Activated T-helper 1 cell treated with Interleukin-2 at 50 U/mL for 16 hours (primary cell): ENCODE measurements around the gene PRDM5.

Experiments
- DNase-seq: peaks from one replicate; pipeline ENCODE4 v3.0.0-alpha.2; 2020; ENCODE audit warnings: low read depth

The PRDM5 gene

GRCh38 chr4:120855307-120856001 is 67.1 kb downstream of the PRDM5 start:
- no peak for DNase-seq

DNA sequence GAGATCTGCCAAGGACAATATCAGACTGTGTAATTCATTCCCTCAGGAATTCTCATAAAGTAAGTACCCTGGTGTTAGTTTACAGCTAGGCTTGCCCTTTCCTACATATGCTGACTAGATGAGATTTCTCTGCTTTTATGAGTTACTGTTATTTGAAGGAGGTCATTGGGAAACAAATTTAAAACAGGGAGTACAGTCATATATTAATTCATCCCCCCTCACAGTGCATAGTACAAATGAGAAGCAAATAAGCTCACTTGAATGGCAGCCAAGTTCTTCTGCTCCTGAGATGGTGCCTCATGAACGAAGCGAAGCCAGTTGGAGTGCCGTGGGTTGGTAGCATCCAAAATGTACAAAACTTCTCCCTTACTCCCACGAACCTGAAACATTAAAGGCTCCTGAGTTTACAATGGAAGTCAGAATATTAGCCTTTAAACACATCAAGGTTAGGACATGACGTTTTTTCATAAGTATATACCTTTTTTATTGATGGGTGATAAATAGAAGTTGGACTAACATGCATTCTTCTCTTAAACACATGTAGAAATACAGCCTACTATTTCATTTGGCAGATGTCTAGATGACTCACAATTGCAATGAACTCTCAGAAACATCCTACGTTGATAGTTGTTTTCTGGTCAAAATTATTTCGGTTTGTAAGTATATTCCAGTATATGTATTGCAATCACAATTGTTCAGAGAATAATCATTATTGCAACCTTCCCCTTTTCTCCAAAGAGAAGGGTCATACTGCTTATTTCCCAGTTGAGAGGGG is 69.2 kb downstream of the PRDM5 start:
- no peak for DNase-seq

GRCh38 chr4:120850018-120850599 is 72.4 kb downstream of the PRDM5 start:
- no peak for DNase-seq

- no peak for DNase-seq
Observed at GRCh38 chr4:120847019-120847582, 75.4 kb downstream of the PRDM5 start.

GRCh38 chr4:120844528-120844921 is 78.0 kb downstream of the PRDM5 start:
- DNase-seq = no peak

DNA sequence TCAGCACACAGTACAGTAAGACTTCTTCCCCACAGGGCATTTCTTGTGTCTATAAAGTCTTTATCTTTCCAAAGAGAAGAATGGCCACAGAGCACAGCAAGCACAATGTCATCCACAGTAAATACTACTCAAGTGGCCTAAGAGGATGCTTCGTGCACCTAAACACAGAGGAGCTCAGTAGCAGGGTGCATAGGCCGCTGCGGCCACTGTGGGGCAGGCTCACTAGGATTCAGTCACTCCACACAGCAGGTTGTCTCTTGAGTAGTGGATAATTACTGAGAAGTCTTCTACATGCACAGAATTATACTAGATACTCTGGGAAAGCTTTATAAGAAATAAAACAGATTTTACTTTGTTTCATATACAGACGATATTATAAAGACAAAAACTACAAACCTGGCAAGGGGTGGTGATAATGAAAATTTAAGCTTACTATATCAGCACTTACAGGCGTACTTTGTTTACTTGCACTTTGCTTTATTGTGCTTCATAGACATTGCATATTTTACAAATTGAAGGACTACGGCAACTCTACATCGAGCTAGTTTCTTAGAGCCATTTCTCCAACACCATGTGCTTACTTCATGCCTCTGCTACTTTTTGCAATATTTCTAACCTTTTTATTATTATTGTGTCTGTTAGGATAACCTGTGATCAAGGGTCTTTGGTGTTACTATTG is 78.5 kb downstream of the PRDM5 start:
- DNase-seq = no peak

DNA sequence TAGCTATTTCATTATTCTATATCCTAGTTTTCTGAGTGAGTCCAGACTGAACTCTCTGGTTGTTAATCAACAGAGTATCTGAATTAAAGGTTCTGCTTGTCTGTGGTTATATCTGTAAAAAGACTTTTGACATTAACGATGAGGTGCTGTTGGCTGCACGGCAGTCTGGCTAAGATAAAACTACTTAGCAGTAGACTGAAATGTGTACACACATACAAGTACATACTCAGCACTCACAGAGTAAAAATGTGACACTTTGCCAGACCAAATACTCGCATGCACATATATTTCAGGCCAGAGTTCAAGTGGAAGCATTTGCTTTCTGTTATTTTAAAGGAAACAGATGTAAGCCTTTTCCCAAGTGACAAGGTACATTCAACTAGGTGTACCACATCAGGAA is 80.5 kb downstream of the PRDM5 start:
- DNase-seq = no peak

DNA sequence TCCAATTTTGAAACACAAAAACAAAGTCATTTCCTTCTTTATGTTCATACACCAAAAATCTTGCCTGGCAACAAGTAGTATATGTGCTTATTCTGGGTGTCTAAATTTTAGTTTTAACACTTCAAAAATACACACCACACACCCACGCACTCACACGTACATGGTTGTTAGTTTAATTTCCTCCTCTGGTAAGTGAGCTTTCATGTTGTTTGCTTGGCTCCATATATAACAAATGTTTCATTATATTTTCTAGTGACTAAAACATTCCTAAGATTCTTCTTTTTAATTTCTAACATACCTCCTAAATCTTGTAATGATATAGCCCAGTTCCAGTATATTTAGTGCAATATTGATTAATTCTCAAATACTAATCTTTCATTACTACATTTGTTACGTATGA is 80.9 kb downstream of the PRDM5 start:
- DNase-seq = no peak

GRCh38 chr4:120839974-120840751 is 82.4 kb downstream of the PRDM5 start:
- DNase-seq = no peak

DNA sequence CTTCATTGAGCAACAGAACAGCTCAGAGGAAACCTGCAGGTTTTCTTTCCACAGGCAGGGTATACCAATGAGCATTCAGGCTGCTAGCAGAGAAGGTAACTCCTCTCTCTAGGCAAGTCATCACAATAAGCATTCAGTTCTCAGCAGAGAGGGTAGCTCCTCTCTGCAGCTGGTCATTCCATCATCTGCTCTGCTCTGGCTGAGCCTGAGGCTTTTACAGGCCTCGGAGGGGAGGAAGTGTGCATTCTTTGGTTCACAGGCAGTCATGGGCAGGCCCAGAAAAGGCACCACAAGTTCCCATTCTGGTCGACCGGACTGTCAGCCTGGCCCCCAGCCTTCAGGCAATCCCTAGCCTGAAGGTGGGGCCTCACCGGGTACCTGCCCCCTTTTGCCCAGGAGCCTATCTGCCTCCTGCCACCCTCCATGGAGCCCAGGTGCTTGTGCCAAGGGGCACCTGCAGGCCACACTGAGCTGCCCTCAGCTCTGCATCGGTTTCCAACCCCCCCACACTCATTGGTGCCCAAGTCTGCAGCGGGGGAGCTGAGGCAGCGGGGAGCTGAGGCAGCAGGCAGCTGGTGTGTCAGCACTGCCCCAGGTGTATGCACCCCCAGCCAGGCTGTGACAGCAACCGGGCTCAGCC is 83.1 kb downstream of the PRDM5 start:
- no peak for DNase-seq

DNA sequence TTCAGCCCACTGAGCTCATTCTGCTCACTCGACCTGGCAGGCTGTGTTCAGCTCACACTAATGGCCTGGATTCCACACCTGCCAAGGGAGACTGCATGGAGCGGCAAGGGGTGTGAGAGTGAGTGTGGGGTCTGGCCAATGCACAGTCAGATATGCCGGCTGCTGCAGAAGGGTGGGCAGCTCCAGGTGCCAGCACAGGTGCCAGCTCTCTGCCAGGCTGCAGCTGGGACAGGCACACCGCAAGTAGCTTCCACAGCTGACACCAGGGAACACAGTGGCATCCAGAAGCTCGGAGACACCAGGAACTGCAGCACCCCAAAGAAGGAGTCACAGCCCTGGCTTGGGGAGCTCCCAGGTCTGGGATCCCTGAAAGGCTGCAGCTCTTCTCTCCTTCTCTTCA is 83.7 kb downstream of the PRDM5 start:
- no peak for DNase-seq

DNA sequence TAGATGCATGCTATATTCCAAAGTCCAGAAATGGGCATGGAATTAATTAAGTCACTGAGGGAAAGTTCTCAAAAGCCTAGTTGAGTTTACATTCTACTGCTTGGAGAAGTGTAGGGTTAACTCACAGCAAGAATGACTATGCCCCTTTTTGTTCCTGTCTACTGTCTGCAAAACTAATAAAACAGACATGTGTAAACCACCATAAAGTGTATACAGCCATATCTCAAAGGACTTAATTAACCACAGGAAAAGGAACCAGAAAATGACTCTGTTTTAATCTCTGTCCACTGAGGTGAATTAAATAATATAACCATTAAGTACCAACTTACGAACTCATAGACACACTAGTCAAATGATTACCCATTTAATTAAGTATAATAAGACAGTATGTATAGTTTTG is 84.9 kb downstream of the PRDM5 start:
- no peak for DNase-seq

- DNase-seq = no peak
Observed at GRCh38 chr4:120835342-120835741, 87.2 kb downstream of the PRDM5 start.

GRCh38 chr4:120830204-120830603 is 92.3 kb downstream of the PRDM5 start:
- no peak for DNase-seq

GRCh38 chr4:120829113-120829831 is 93.3 kb downstream of the PRDM5 start:
- no peak for DNase-seq

- no peak for DNase-seq
Observed at GRCh38 chr4:120826853-120827252, 95.7 kb downstream of the PRDM5 start.

- no peak for DNase-seq
Observed at GRCh38 chr4:120826449-120826848, 96.1 kb downstream of the PRDM5 start.

DNA sequence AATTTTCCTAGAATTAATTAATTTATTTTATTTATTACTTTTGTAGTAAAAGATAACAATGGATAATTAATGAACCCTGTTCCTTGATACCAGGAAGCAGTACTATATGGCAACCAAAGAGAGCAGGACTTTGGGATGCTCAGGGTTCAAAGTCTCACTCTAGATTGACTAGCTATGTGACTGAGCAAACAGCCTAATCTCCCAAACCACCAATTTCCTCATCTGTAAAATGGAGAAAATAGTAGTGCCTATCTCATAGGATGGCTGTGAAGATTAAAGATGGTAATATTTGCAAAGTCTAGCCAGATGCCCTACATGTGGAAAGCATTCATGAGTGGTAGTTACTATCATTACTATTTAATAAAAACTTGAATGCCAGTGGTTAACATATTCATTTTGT is 97.6 kb downstream of the PRDM5 start:
- DNase-seq = no peak

- DNase-seq = no peak
Observed at GRCh38 chr4:120821977-120822376, 100.5 kb downstream of the PRDM5 start.

GRCh38 chr4:120821029-120821428 is 101.5 kb downstream of the PRDM5 start:
- DNase-seq = no peak
